Posterior vena cava (tissue), 2 donors: Measurements from ENCODE around the gene LRRC14B. TPM values are rescaled to one million over a fixed set of nuclear protein-coding genes. Genes with fewer than 3 reads are reported as not detected.
"Not testable (repeated sequence)": the region's sequence is repeated elsewhere in the genome, so short reads cannot be mapped to it uniquely, and the experiment has no call there.

Experiments used
- DNase-seq: peaks from one replicate; pipeline ENCODE4 v3.0.0-alpha.2; 2020; ENCODE audit warnings: low spot score
- intact Hi-C, 2 donors: fragments of 100-400 bp; cut with DNase I; formaldehyde crosslinking; loops; one replicate each; pipeline versions ENCODE4 v1.14.1 to v1.14.2; 2022 to 2023
- total RNA-seq, 2 donors: library from RNA; stranded (reverse); fragmentation: NEBNext Ultra II Directional; extraction: Animal tissue kit (Norgen Biotek cat#: 25700); gene quantifications; one replicate each; pipeline ENCODE4 v1.2.1, GENCODE V29; 2021
- donor health status: DM: yes; HTN: yes; CAD: no.
- donor health status: DM: yes; HTN: yes; CAD: no.

Gene LRRC14B
- total RNA-seq, 2 donors from 2014 or later = not detected

GRCh38 chr5:218457-219291 is 27.4 kb downstream of the LRRC14B start:
- peak; percentile 88 for DNase-seq
- intact Hi-C loops = no loop called here

- intact Hi-C loops = no loop called here
Measured at GRCh38 chr5:219460-219863, 28.2 kb downstream of the LRRC14B start.

GRCh38 chr5:219991-220390 is 28.7 kb downstream of the LRRC14B start:
- intact Hi-C loops = no loop called here

More at GRCh38 chr5:219460-219863, 28.2 kb downstream of the LRRC14B start:
- no peak for DNase-seq

GRCh38 chr5:222951-223715 is 31.8 kb downstream of the LRRC14B start:
- intact Hi-C loops = not testable (repeated sequence)

More at GRCh38 chr5:219991-220390, 28.7 kb downstream of the LRRC14B start:
- no peak for DNase-seq

GRCh38 chr5:223791-224190 is 32.5 kb downstream of the LRRC14B start:
- DNase-seq = no peak
- intact Hi-C loops = no loop called here

More at GRCh38 chr5:222951-223715, 31.8 kb downstream of the LRRC14B start:
- DNase-seq = not testable (repeated sequence)

GRCh38 chr5:225334-225733 is 34.0 kb downstream of the LRRC14B start:
- intact Hi-C loops = no loop called here
- no peak for DNase-seq

- not testable (repeated sequence) for DNase-seq
Measured at GRCh38 chr5:227375-227774, 36.1 kb downstream of the LRRC14B start.

GRCh38 chr5:228886-229285 is 37.6 kb downstream of the LRRC14B start:
- intact Hi-C loops = no loop called here

More at GRCh38 chr5:227375-227774, 36.1 kb downstream of the LRRC14B start:
- intact Hi-C loops = not testable (repeated sequence)

GRCh38 chr5:230711-231110 is 39.4 kb downstream of the LRRC14B start:
- DNase-seq = no peak
- intact Hi-C loops = no loop called here

More at GRCh38 chr5:228886-229285, 37.6 kb downstream of the LRRC14B start:
- no peak for DNase-seq

- intact Hi-C loops = no loop called here
- DNase-seq = no peak
Measured at GRCh38 chr5:231661-232060, 40.4 kb downstream of the LRRC14B start.

- DNase-seq, intact Hi-C loops: not testable (repeated sequence)
Measured at GRCh38 chr5:233426-233825, 42.1 kb downstream of the LRRC14B start.

GRCh38 chr5:234450-234849 is 43.2 kb downstream of the LRRC14B start:
- intact Hi-C loops = no loop called here
- no peak for DNase-seq

- intact Hi-C loops, DNase-seq: not testable (repeated sequence)
Measured at GRCh38 chr5:235527-235926, 44.2 kb downstream of the LRRC14B start.

- intact Hi-C loops, DNase-seq: not testable (repeated sequence)
Measured at GRCh38 chr5:237931-238330, 46.6 kb downstream of the LRRC14B start.

- DNase-seq, intact Hi-C loops: not testable (repeated sequence)
Measured at GRCh38 chr5:240550-240949, 49.3 kb downstream of the LRRC14B start.

- DNase-seq, intact Hi-C loops: not testable (repeated sequence)
Measured at GRCh38 chr5:241045-241669, 49.9 kb downstream of the LRRC14B start.

- DNase-seq, intact Hi-C loops: not testable (repeated sequence)
Measured at GRCh38 chr5:243683-244367, 52.5 kb downstream of the LRRC14B start.

GRCh38 chr5:245717-246116 is 54.4 kb downstream of the LRRC14B start:
- intact Hi-C loops = not testable (repeated sequence)

More at GRCh38 chr5:245717-246116, 54.4 kb downstream of the LRRC14B start:
- DNase-seq = not testable (repeated sequence)
